A673 (cell line): ENCODE results near the gene HERC3.

ENCODE experiments used
- CTCF ChIP-seq: fragments of 300-800, 200-600 bp; sonication (generic); conservative IDR thresholded peaks from 2 replicates; pipeline ENCODE4 v1.5.1; 2017; ENCODE audit warnings: low read depth, mild to moderate bottlenecking, antibody characterized with exemption, low read length, moderate library complexity, mixed read lengths
- EZH2 ChIP-seq: fragments of 200-600 bp; sonication (generic); IDR thresholded peaks from 2 replicates; pipeline ENCODE4 v1.6.1; 2017; ENCODE audit warnings: borderline replicate concordance, low read depth, mild to moderate bottlenecking, mixed read lengths, antibody characterized with exemption, low read length; ENCODE audit not compliant: poor library complexity, severe bottlenecking

- TF ChIP-seq CTCF (no peak), EZH2 (no peak)
Measured at GRCh38 chr4:88697588-88698329, 105.5 kb downstream of the HERC3 start, which contains the start of gene NAP1L5.
